LNCAP (cell line): ENCODE results near the gene GNG7.

Experiments used
- CTCF ChIP-seq: fragments of 450-650 bp; IDR thresholded peaks from 2 replicates; pipeline ENCODE4 v1.5.1; 2017; ENCODE audit warnings: mild to moderate bottlenecking

Gene GNG7

DNA sequence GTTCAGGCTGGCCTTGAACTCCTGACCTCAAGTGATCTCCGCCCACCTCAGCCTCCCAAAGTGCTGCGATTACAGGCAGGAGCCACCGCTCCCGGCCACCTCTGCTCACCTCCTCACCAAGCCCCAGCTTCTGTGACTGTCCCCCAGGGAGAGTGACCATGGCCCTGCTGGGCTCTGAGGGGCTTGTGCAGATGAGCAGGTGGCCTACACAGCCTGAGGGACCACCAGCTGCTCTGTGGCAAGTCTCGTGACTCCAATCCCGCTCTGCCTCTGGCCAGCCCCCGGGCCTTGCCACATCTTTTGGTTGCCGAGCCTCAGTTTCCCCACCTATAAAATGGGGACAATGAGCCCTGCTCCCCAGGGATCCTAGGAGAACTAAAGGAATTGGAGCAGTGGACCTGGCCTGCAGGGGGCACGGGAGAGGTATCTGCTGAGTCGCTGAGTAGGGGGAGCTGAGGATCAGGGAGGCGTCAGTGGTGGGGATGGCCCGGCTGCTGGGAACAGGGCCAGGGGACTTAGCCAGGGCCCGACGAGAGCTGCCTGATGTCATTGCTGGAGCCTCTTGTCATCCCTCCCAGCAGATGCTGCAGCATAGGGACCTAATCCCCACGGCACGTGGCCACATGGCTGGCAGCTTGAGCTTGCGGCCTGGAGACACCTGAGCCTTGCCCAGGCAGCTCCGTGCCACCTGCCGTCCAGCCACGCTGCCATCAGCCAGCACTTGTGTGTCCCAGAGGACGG, 151.9 kb downstream of the GNG7 start:
- no peak for TF ChIP-seq CTCF

GRCh38 chr19:2549701-2550191, 152.7 kb downstream of the GNG7 start:
- no peak for TF ChIP-seq CTCF

DNA sequence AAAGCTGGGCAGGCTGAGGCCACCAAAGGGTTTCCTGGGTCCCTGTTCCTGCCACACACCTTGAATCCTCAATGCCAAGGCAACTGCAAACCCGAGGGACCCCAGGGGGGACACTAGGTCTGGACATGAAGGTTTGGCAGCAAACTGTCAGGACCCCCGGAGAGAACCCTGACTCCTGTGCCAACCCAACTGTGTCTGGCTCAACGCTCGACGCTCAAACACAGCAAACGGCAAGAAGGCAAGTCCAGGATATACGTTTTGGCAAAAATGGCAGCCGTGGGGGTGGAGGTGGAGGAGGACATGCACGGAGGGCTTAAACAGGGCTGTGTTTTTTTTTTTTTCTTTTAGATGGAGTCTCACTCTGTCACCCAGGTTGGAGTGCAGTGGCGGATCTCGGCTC, 153.5 kb downstream of the GNG7 start:
- no peak for TF ChIP-seq CTCF

GRCh38 chr19:2547721-2548120, 154.8 kb downstream of the GNG7 start:
- no peak for TF ChIP-seq CTCF

- TF ChIP-seq CTCF: no peak
Observed at GRCh38 chr19:2547033-2547680, 155.3 kb downstream of the GNG7 start.

DNA sequence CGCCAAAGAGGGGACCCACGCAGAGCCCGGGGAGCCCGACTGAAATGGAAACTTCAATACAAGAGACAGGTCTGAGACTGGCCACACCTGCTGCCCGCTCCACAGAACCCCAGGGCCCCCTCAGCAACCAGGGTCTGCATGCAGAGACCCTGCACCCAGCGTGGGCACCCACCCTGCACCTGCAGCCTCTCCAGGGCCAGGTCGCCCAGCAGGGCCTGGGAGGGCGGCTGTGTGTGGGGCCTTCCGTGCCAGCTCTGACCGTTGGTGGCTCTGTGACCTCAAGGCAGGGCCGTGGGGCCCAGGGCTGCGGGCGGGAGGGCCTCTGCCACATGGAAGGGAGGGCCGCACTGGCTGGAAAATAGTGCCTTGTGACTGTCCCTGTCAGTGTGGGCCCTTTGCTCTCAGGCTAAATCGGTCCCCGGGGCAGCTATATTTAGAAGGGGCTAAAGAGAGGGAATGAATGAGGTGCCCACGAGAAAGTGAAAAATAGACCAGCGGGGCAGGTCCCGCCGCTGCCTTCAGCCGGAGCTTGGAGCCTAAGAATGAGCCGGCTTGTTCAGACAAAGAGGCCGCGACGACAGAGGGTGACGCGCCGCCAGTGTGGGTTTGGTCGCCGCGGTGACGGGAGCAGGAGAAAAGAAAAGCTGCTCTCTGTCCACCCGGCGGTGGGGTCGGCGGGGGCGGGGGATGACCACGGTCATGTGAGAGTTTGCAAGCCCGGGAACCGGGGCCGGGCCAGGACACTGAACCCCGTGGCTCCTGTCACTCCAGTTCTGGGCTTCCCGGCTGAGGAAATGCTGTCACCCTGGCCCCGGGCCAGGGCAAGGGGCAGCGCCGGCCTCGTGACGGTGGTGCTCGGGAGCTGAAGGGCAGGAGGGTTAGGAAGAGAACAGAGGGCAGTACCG, 156.1 kb downstream of the GNG7 start:
- no peak for TF ChIP-seq CTCF
